ENCODE results near the gene GRAMD2B. TPM values are rescaled to one million over a fixed set of nuclear protein-coding genes. Genes with fewer than 3 reads are reported as not detected.
"Not testable (repeated sequence)": the region's sequence is repeated elsewhere in the genome, so short reads cannot be mapped to it uniquely, and the experiment has no call there.

The GRAMD2B gene
- polyA plus RNA-seq, 3 donors: 20.8 to 28.5 (median 28.0) TPM

DNA sequence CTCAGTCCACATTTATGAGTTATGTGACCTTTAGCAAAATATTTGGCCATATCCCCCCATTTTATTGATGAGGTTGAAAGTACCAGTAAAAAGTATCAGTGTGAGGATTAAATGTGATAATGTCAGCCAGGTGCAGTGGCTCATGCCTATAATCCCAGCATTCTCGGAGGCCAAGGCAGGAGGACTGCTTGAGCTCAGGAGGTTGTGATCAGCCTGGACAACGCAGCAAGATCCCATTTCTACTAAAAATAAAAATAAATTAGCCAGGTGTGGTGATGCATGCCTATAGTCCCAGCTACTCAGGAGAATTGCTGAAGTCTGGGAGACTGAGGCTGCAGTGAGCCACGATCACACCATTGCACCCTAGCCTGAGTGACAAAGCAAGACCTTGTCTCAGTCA, 71.2 kb downstream of the GRAMD2B start:
- no peak for DNase-seq (ENCODE audit: extremely low read depth in 1 of 11, low read depth in 9 of 11, low spot score in 4 of 11)

DNA sequence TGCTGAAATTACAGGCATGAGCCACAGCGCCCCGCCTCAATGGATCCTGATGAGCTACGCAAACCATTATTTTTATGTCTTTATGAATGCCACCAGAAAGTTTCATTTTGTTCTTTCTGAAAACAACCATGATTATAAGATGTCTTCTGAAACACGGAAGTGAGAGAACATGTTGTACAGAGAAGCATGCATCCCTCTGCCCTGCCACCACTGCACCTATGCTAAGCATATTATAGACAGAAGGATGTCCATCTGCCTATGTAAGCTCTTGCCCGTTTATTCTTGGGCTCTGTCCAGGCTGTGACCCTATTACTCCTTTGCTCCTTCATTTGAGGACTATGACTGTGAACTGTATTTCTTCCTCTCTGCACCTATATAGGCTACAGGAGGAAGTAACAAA, 74.3 kb downstream of the GRAMD2B start:
- no peak for DNase-seq (ENCODE audit: extremely low read depth in 1 of 11, low read depth in 9 of 11, low spot score in 4 of 11)

DNA sequence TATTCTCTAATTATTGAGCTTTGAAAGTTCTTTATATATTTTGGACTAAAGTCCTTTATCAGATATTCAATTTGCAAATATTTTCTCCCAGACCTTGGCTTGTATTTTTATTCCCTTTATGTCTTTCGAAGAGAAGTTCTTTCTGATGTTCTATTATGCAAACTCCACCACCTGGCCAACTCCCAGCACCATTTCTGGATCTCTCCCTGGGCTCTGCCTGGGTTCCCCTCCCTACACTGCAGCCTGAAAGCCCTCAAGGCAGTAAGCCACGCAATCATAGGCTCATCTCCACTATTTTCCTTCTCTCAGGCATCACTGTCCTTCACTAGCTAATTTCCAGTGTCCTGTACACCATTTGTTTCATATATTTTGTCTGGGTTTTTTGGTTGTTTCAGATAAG, 76.1 kb downstream of the GRAMD2B start:
- no peak for DNase-seq (ENCODE audit: extremely low read depth in 1 of 11, low read depth in 9 of 11, low spot score in 4 of 11)

DNA sequence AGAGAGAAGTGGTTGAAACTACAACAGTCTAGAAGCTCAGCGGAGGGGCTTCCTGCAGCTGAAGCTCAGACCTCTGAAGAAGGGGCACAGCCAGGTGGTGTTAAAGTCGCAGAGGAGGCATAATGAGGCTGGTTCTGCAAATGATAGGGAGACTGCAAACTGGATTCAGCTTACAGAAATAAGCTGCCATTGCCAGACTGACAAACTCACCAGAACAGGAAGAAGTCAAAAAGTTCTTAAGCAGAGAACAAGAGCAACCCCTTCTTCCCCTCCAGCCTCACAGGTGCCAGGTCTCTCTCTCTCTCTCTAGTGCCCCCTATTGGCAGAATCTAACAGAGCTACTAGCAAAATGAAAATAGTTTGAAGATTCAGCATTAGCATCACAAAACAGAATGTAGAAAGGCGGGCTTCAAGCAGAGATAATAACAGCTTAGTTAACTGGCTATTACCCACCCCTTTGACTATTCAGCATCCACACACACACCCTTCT, 76.7 kb downstream of the GRAMD2B start:
- DNase-seq (ENCODE audit: extremely low read depth in 1 of 11, low read depth in 9 of 11, low spot score in 4 of 11): no peak

DNA sequence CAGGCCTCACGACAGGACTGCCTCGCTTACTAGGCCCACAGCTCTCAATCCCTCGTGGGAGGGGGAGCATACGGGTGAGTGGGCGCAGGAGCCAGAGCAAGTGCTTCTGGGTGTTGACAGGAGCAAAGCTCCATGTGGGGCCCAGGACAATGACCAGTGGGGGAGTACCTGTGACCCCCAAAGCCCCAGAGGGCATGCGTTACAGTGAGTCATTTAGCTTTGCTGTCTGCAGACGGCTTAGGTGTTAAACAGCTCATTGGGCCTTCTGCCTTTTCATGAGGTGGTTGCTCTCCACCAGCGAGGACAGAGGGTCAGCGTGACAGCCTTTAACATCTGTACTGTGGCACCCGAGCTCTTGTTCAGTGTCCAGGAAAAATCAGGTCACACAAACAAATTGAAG, 78.2 kb downstream of the GRAMD2B start:
- DNase-seq (ENCODE audit: extremely low read depth in 1 of 11, low read depth in 9 of 11, low spot score in 4 of 11): no peak

DNA sequence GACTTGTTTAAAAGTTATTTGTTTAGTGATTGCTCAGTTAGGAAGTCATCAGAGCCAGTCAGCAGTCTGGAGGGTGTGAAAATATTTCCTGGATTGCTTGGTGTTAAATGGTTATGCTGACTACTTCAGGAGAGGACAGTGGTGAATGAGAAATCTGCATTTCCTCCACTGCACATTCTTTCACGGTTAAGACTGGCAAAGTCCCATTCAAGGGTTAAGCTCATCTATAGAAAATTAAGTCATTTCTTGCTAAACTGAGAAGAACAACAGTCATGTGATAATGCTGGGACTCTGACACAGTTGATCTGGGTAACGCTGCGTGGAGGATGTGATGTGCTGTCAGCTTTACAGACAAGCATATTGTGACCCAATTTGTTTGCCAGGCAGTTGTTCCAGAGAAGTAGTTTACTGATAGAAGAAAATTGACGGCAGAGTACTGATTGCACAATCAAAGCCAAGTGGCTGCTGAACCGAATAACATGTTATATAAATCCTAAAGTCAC, 80.4 kb downstream of the GRAMD2B start:
- no peak for DNase-seq (ENCODE audit: extremely low read depth in 1 of 11, low read depth in 9 of 11, low spot score in 4 of 11)

DNA sequence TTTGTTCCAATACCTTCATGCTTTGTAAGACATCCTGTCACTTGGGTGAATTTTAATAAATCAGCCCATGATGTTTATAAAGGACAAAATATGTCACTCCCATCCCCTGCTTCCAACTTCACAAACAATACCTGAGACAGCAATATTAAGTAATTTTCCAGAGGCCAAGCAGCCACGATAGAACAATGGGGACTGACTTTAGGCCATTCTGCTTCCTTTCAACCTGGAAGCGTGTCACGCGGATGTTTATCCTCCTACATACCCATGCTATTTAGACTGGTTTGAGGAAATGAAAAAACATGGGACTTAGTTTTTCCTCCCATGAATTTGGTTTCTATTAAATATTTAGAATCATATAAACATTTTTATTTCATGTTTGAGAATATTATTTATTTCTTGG, 82.9 kb downstream of the GRAMD2B start:
- DNase-seq (ENCODE audit: extremely low read depth in 1 of 11, low read depth in 9 of 11, low spot score in 4 of 11): no peak

DNA sequence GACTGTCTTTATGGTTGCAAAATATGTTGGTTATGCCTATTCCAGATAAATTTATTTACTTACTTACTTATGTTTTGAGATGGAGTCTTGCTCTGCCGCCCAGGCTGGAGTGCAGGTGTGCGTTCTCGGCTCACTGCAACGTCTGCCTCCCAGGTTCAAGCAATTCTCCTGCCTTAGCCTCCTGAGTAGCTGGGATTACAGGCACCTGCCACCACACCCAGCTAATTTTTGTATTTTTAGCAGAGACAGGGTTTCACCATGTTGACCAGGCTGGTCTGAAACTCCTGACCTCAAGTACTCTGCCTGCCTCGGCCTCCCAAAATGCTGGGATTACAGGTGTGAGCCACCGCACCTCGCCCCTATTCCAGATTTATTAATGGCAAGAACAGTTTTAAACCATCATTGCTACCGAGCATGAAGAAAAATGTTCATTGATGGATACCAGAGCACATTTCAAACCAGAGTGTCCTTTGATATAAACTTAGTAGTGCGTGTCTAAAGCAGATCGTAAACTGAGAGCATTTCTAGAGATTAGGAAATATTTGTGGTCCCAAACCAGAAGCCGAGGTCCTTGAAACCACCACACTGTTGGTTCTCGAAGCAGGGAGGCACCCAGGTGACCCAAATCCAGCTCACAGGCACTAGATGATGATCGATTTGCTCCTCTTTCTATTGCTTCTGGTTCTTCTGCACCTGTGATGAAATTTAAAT, 85.2 kb downstream of the GRAMD2B start:
- no peak for DNase-seq (ENCODE audit: extremely low read depth in 1 of 11, low read depth in 9 of 11, low spot score in 4 of 11)

DNA sequence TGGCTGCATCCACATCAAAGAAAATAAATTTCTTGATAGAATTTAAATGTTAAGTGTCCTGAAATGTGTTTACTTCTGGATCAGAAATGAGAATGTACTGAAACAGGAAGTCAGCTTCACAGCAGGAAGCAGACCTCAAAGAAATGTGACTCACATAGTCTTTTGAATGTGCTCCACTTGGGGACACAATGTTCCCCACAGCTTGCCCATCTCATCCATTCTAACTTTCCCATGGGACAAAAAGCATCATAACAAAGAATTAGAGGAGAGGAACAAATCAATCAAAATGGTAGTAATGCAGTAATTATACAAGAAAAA, 85.7 kb downstream of the GRAMD2B start:
- DNase-seq (ENCODE audit: extremely low read depth in 1 of 11, low read depth in 9 of 11, low spot score in 4 of 11): no peak

DNA sequence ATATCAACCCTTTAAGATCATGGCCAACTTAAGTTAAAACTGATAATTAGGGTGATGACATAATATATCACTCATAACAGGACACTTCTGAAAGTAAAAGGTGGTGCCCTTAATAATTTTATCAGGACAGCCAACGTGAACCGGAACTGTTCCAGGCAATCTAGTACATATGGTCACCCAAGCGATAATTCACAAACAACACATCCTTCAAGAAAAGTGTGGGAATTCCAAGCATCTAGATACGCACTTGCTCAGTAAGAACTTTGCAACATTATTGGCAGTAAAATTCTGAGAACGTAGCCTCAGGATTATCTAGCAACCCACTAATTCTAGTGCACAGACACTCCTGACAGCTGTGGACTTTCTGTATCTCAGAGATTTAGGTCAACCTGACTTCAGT, 86.1 kb downstream of the GRAMD2B start:
- DNase-seq (ENCODE audit: extremely low read depth in 1 of 11, low read depth in 9 of 11, low spot score in 4 of 11): peak in 1 of 11 donors; percentile 14

DNA sequence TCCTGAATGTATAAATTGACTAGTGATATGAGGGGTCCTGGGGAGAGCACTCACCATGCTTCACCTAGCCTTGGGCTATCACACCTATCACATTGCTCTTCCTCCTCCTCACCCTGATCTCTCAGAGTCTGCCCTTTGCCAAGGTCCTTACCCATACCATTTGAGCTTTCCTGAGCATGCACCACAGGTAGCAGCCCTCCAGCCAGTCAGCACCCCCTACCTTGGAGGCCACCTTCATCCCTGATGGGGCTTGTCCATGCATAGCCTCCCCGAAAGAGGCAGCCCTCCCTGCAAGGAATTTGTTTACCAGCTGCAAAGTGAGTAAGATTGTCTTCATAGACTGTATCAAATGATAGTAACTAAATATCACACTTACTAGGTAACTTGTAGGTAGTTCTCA, 88.8 kb downstream of the GRAMD2B start:
- DNase-seq (ENCODE audit: extremely low read depth in 1 of 11, low read depth in 9 of 11, low spot score in 4 of 11): no peak

- no peak for DNase-seq (ENCODE audit: extremely low read depth in 1 of 11, low read depth in 9 of 11, low spot score in 4 of 11)
Measured at GRCh38 chr5:126512451-126512850, 89.2 kb downstream of the GRAMD2B start.

- DNase-seq (ENCODE audit: extremely low read depth in 1 of 11, low read depth in 9 of 11, low spot score in 4 of 11): no peak
Measured at GRCh38 chr5:126513302-126513701, 90.1 kb downstream of the GRAMD2B start.

DNA sequence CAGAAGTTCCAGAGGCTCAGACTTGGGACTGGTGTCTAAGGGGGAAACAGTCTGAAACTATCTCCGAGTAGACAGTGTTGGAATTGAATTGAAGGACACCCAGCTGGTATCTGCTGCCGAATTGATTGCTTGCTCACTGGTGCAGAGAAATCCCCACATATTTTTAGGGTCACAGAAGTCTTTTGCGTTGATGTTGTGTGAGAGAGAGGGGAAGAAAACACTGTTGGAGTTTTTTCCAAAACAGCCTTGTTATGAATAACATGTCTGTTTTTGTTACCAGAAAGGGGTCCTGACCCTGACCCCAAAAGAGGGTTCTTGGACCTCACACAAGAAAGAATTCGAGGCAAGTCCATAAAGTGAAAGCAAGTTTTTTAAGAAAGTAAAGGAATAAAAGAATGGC, 90.5 kb downstream of the GRAMD2B start:
- no peak for DNase-seq (ENCODE audit: extremely low read depth in 1 of 11, low read depth in 9 of 11, low spot score in 4 of 11)

DNA sequence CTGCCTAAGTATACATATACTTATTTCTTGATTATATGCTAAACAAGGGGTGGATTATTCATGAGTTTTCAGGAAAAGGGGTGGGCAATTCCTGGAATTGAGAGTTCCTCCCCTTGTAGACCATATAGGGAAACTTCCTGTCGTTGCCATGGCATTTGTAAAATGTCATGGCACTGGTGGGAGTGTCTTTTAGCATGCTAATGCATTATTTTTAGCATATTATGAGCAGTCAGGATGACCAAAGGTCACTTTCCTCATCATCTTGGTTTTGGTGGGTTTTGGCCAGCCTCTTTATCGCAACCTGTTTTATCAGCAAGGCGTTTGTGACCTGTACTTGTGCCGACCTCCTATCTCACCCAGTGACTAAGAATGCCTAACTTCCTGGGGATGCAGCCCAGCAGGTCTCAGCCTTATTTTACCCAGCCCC, 90.9 kb downstream of the GRAMD2B start:
- no peak for DNase-seq (ENCODE audit: extremely low read depth in 1 of 11, low read depth in 9 of 11, low spot score in 4 of 11)

GRCh38 chr5:126514558-126515141, 91.4 kb downstream of the GRAMD2B start:
- DNase-seq (ENCODE audit: extremely low read depth in 1 of 11, low read depth in 9 of 11, low spot score in 4 of 11): no peak

DNA sequence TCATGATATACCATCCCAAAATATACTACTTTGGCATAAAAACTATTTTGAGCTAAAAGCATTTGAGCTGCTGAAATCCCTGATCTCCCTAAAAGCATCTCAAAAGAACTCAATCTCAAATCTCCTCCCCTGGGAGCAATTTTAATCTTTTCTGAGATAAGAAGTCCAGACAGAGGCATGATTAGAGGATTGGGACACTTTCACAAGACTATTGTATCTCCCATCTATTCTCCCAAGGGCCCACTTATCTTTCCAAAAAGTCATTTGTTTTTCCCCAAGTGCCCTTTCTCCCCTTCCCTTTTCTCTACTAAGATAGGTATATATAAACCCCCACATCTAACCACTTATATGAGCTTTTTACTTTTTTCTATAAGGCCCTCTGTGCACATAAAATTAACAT, 92.1 kb downstream of the GRAMD2B start:
- DNase-seq (ENCODE audit: extremely low read depth in 1 of 11, low read depth in 9 of 11, low spot score in 4 of 11): no peak

DNA sequence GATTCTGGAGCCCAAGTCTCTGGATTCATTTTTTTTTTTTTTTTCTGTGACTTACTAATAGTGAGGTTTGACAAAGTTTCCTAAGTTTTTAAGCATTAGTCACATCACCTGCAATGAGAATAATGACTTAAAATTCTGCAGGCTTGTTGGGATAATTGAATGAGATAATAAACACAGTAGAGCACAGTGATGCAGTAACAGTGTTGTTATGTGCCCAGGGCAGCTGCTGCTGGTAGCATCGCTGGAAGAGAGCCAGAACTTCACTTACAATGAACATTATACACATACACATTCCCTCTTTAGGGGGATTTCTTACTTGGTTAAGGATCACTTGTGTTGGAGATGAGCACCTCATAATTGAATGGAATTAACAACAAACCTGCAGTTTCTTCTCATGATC, 92.9 kb downstream of the GRAMD2B start:
- DNase-seq (ENCODE audit: extremely low read depth in 1 of 11, low read depth in 9 of 11, low spot score in 4 of 11): no peak

GRCh38 chr5:126516852-126517251, 93.6 kb downstream of the GRAMD2B start:
- DNase-seq (ENCODE audit: extremely low read depth in 1 of 11, low read depth in 9 of 11, low spot score in 4 of 11): no peak

DNA sequence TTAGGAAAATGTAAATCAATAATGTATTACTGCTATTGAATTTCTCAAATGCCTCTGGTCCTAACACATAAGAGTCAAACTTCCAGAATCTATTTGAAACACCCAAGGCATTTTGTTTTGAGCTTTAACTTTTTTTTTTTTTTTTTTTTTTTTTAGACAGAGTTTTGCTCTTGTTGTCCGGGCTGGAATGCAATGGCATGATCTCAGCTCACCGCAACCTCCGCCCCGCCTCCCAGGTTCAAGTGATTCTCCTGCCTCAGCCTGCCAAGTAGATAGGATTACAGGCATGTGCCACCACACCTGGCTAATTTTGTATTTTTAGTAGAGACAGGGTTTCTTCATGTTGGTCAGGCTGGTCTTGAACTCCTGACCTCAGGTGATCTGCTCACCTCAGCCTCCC, 96.0 kb downstream of the GRAMD2B start:
- not testable (repeated sequence) for DNase-seq (ENCODE audit: extremely low read depth in 1 of 11, low read depth in 9 of 11, low spot score in 4 of 11)
